Keratinocyte (primary cell): ENCODE measurements around the gene TMC5.

Experiments
- CTCF ChIP-seq, 3 experiments: IDR thresholded peaks in 1 of 3; conservative IDR thresholded peaks in 1 of 3; optimal IDR thresholded peaks in 1 of 3; 2 replicates in 2 of 3; 3 replicates in 1 of 3; pipeline versions ENCODE3 to v1.5.1; 2011; ENCODE audit warnings: low read length in 3 of 3, mild to moderate bottlenecking in 3 of 3, moderate library complexity in 2 of 3, control low read depth in 1 of 3, inconsistent platforms in 1 of 3; ENCODE audit not compliant: insufficient read depth in 2 of 3; ENCODE audit errors: extremely low read depth in 1 of 3
- EZH2 ChIP-seq: IDR thresholded peaks from one replicate; pipeline ENCODE4 v1.6.1; 2012; ENCODE audit warnings: inconsistent platforms, mild to moderate bottlenecking, low read length, moderate library complexity

GRCh38 chr16:19497176-19497575 lies 79.5 kb downstream of the TMC5 start:
- TF ChIP-seq CTCF (optimal IDR thresholded peaks at IDR 0.05 in 1 of 3, IDR thresholded peaks at IDR 0.05 in 1 of 3, conservative IDR thresholded peaks at IDR 0.05 in 1 of 3; ENCODE audit: extremely low read depth in 1 of 3, insufficient read depth in 2 of 3, low read length in 3 of 3) (no peak), EZH2 (no peak)
